Activated CD4-positive, alpha-beta memory T cell treated with anti-CD3 and anti-CD28 coated beads, Interleukin-2, amount 10 ng/mL, durations not matched to agents 7 days and 5 days (primary cell): ENCODE measurements around the gene PUSL1. TPM values are rescaled to one million over a fixed set of nuclear protein-coding genes. Genes with fewer than 3 reads are reported as not detected.

Experiments
- CTCF ChIA-PET: fragments of 350-600 bp; sonication (Branson Sonifier 250); formaldehyde crosslinking; loops from one replicate; lab custom pipeline; 2021; ENCODE audit warnings: antibody characterized with exemption, inconsistent platforms; lab: Charles Lee
- POLR2A ChIA-PET: fragments of 350-600 bp; sonication (Branson Sonifier 250); formaldehyde crosslinking; loops from one replicate; lab custom pipeline; 2021; ENCODE audit warnings: antibody characterized with exemption; lab: Charles Lee
- DNase-seq: peaks from one replicate; pipeline ENCODE4 v3.0.0-alpha.2; 2020
- H3K27ac Mint-ChIP-seq: one replicate; pipeline ENCODE4 v1.8.0; 2021; ENCODE audit warnings: mild to moderate bottlenecking, mixed read lengths
- H3K27me3 Mint-ChIP-seq: one replicate; pipeline ENCODE4 v1.8.0; 2021; ENCODE audit warnings: mixed read lengths
- H3K36me3 Mint-ChIP-seq: one replicate; pipeline ENCODE4 v1.8.0; 2021; ENCODE audit warnings: low read depth, mixed read lengths
- H3K4me1 Mint-ChIP-seq: one replicate; pipeline ENCODE4 v1.8.0; 2021; ENCODE audit warnings: mixed read lengths
- H3K4me3 Mint-ChIP-seq: one replicate; pipeline ENCODE4 v1.8.0; 2021; ENCODE audit warnings: mild to moderate bottlenecking, mixed read lengths
- H3K9me3 Mint-ChIP-seq: one replicate; pipeline ENCODE4 v1.8.0; 2021; ENCODE audit warnings: mixed read lengths
- total RNA-seq, 2 experiments: library from RNA; stranded (reverse); gene quantifications; one replicate each; pipeline ENCODE4 v1.2.3, GENCODE V29; 2021

The PUSL1 gene
- total RNA-seq, 2 experiments from 2014 or later: 17.9 to 20.0 TPM

- no peak overlapping the region for H3K27ac Mint-ChIP-seq
- H3K4me1 Mint-ChIP-seq: peaks cover 27% of the 10 kb centered on the region
- POLR2A ChIA-PET: interaction anchor here (0.8 kb wide), 1 partner anchor 19 kb away, joined by 3 read pairs; no protein-coding TSS in a partner anchor
- H3K27me3 Mint-ChIP-seq: no peaks in the 10 kb centered on the region
- H3K4me3 Mint-ChIP-seq: no peak overlapping the region
- CTCF ChIA-PET: no interaction called here
- no peak for DNase-seq
- H3K9me3 Mint-ChIP-seq: peaks cover 9% of the 10 kb centered on the region
- peaks cover 16% of the 10 kb centered on the region for H3K36me3 Mint-ChIP-seq
Observed at GRCh38 chr1:1343811-1344421, 35.5 kb downstream of the PUSL1 start.

- Mint-ChIP-seq H3K9me3 (peaks cover 9% of the 10 kb centered on the region), H3K36me3 (peaks cover 14% of the 10 kb centered on the region), H3K27ac (no peak overlapping the region), H3K4me1 (peaks cover 27% of the 10 kb centered on the region), H3K4me3 (no peak overlapping the region), H3K27me3 (no peaks in the 10 kb centered on the region)
- POLR2A ChIA-PET: no interaction called here
- DNase-seq: peak; percentile 56
- CTCF ChIA-PET: no interaction called here
Observed at GRCh38 chr1:1344655-1345361, 36.4 kb downstream of the PUSL1 start.

GRCh38 chr1:1345384-1345783 lies 37.0 kb downstream of the PUSL1 start:
- Mint-ChIP-seq H3K36me3 (peaks cover 13% of the 10 kb centered on the region), H3K4me1 (peaks cover 27% of the 10 kb centered on the region), H3K27ac (no peak overlapping the region), H3K4me3 (no peak overlapping the region), H3K27me3 (no peaks in the 10 kb centered on the region), H3K9me3 (peaks cover 9% of the 10 kb centered on the region)
- no peak for DNase-seq
- ChIA-PET CTCF (interaction anchor here (4.0 kb wide), 1 partner anchor 26 kb away, joined by 28 read pairs; no protein-coding TSS in a partner anchor), POLR2A (no interaction called here)

- H3K36me3 Mint-ChIP-seq: peaks cover 7% of the 10 kb centered on the region
- no peak overlapping the region for H3K4me3 Mint-ChIP-seq
- peaks cover 4% of the 10 kb centered on the region for H3K9me3 Mint-ChIP-seq
- DNase-seq: no peak
- CTCF ChIA-PET: interaction anchor here (4.0 kb wide), 1 partner anchor 26 kb away, joined by 28 read pairs; no protein-coding TSS in a partner anchor
- no peak overlapping the region for H3K27ac Mint-ChIP-seq
- POLR2A ChIA-PET: no interaction called here
- no peaks in the 10 kb centered on the region for H3K27me3 Mint-ChIP-seq
- peaks cover 27% of the 10 kb centered on the region for H3K4me1 Mint-ChIP-seq
Observed at GRCh38 chr1:1345860-1346500, 37.6 kb downstream of the PUSL1 start.

- no peak overlapping the region for H3K27ac Mint-ChIP-seq
- H3K9me3 Mint-ChIP-seq: no peaks in the 10 kb centered on the region
- H3K4me3 Mint-ChIP-seq: peak overlapping the region; percentile 29
- no peak for DNase-seq
- peaks cover 27% of the 10 kb centered on the region for H3K4me1 Mint-ChIP-seq
- H3K36me3 Mint-ChIP-seq: peaks cover 3% of the 10 kb centered on the region
- CTCF ChIA-PET: interaction anchor here (2.0 to 4.0 kb wide), 2 partner anchors 25 to 28 kb away, joined by 4 to 28 read pairs; no protein-coding TSS in a partner anchor
- H3K27me3 Mint-ChIP-seq: no peaks in the 10 kb centered on the region
- POLR2A ChIA-PET: no interaction called here
Observed at GRCh38 chr1:1346501-1346890, 38.1 kb downstream of the PUSL1 start.

- POLR2A ChIA-PET: interaction anchor here (1.4 to 1.6 kb wide), 3 partner anchors 13 to 28 kb away, joined by 5 to 13 read pairs (median 6); partner anchors contain the start of gene AURKAIP1
- Mint-ChIP-seq H3K36me3 (peaks cover 3% of the 10 kb centered on the region), H3K27ac (no peak overlapping the region), H3K4me1 (peaks cover 28% of the 10 kb centered on the region), H3K4me3 (peak overlapping the region; percentile 71), H3K9me3 (no peaks in the 10 kb centered on the region), H3K27me3 (peaks cover 3% of the 10 kb centered on the region)
- DNase-seq: no peak
- CTCF ChIA-PET: interaction anchor here (0.7 to 4.0 kb wide), 5 partner anchors 24 to 42 kb away, joined by 4 to 28 read pairs (median 6); partner anchors contain the start of gene AURKAIP1
Observed at GRCh38 chr1:1347026-1347595, 38.7 kb downstream of the PUSL1 start.

GRCh38 chr1:1347663-1348419 lies 39.4 kb downstream of the PUSL1 start:
- H3K27ac Mint-ChIP-seq: no peak overlapping the region
- H3K27me3 Mint-ChIP-seq: peaks cover 10% of the 10 kb centered on the region
- POLR2A ChIA-PET: interaction anchor here (0.9 to 1.6 kb wide), 5 partner anchors 14 to 164 kb away, joined by 3 to 13 read pairs (median 5); partner anchors contain the start of gene AURKAIP1
- H3K4me3 Mint-ChIP-seq: peak overlapping the region; percentile 71
- CTCF ChIA-PET: interaction anchor here (0.6 to 4.0 kb wide), 6 partner anchors 24 to 225 kb away, joined by 3 to 28 read pairs (median 5); partner anchors contain the start of gene AURKAIP1
- H3K9me3 Mint-ChIP-seq: no peaks in the 10 kb centered on the region
- H3K4me1 Mint-ChIP-seq: peaks cover 33% of the 10 kb centered on the region
- peaks cover 1% of the 10 kb centered on the region for H3K36me3 Mint-ChIP-seq
- DNase-seq: no peak

GRCh38 chr1:1348420-1349255 lies 40.2 kb downstream of the PUSL1 start:
- peak overlapping the region; percentile 71 for H3K4me3 Mint-ChIP-seq
- peaks cover 34% of the 10 kb centered on the region for H3K4me1 Mint-ChIP-seq
- ChIA-PET POLR2A (interaction anchor here (0.6 to 1.6 kb wide), 6 partner anchors 14 to 163 kb away, joined by 3 to 13 read pairs (median 4); partner anchors contain the start of gene AURKAIP1), CTCF (interaction anchor here (0.6 to 4.0 kb wide), 5 partner anchors 23 to 225 kb away, joined by 3 to 28 read pairs (median 6); partner anchors contain the start of gene AURKAIP1)
- H3K27me3 Mint-ChIP-seq: peaks cover 16% of the 10 kb centered on the region
- H3K27ac Mint-ChIP-seq: no peak overlapping the region
- no peak for DNase-seq
- no peaks in the 10 kb centered on the region for H3K9me3 Mint-ChIP-seq
- H3K36me3 Mint-ChIP-seq: no peaks in the 10 kb centered on the region

GRCh38 chr1:1349256-1350012 lies 41.0 kb downstream of the PUSL1 start, which contains the start of gene DVL1:
Gene DVL1 (minus strand): TSS chr1:1349418. CDS start chr1:1349065, 353 bp downstream.
- POLR2A ChIA-PET: interaction anchor here (1.1 kb wide), 1 partner anchor 162 kb away, joined by 3 read pairs; no protein-coding TSS in a partner anchor
- peak; percentile 68 for DNase-seq
- Mint-ChIP-seq H3K36me3 (no peaks in the 10 kb centered on the region), H3K4me3 (peak within 1 kb of the TSS; percentile 71), H3K9me3 (no peaks in the 10 kb centered on the region), H3K27ac (no peak within 1 kb of the TSS), H3K27me3 (peaks cover 23% of the 10 kb centered on the region), H3K4me1 (peaks cover 36% of the 10 kb centered on the region)
- CTCF ChIA-PET: interaction anchor here (2.1 to 4.0 kb wide), 2 partner anchors 22 to 44 kb away, joined by 9 to 28 read pairs; no protein-coding TSS in a partner anchor

- Mint-ChIP-seq H3K9me3 (no peaks in the 10 kb centered on the region), H3K4me3 (peak overlapping the region; percentile 48), H3K27me3 (peaks cover 23% of the 10 kb centered on the region), H3K4me1 (peaks cover 24% of the 10 kb centered on the region), H3K36me3 (no peaks in the 10 kb centered on the region), H3K27ac (no peak overlapping the region)
- POLR2A ChIA-PET: interaction anchor here (0.8 to 2.9 kb wide), 3 partner anchors 20 to 24 kb away, joined by 3 to 14 read pairs (median 5); partner anchors contain the start of gene AURKAIP1
- CTCF ChIA-PET: interaction anchor here (3.0 kb wide), 1 partner anchor 19 kb away, joined by 13 read pairs; no protein-coding TSS in a partner anchor
- no peak for DNase-seq
Observed at GRCh38 chr1:1351511-1352427, 43.4 kb downstream of the PUSL1 start.
